ENCODE measurements around the gene OSBP2. TPM values are rescaled to one million over a fixed set of nuclear protein-coding genes. Genes with fewer than 3 reads are reported as not detected.

Gene OSBP2
- total RNA-seq, 1 donor from 2014 or later: 15.4 TPM

DNA sequence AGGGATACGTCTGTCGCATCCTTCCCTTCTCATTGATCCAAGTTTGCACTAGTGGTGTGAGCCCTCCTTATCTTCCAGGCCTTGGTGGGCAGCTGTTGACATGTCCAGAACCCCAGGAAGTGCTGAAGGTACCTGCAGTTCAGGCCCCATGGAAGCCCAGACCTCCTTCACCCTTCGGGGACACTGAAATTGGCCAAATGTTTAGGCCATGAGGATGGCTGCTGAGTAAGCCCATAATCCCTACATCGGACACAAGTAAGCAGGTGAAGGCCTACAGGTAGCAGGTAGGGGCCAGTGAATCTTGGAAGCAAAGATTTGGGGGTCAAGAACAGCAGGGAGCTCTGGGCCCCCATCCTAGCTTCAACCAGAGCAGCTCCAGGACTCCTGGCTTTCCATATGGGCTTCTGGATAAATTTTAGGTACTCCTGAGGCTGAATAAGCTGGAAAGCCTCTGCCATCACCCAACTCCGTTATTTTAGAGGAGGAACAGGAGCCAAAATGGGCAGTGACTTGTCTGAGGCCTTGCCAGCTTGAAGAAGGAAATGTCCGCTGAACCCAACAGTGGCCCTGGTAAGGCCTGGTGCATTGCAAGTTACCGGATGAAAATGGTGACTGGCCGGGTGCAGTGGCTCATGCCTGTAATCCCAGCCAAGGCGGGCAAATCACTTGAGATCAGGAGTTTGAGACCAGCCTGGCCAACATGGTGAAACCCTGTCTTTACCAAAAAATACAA lies 228.7 kb downstream of the OSBP2 start:
- DNase-seq (ENCODE audit: extremely low read depth, low read depth, low spot score): no peak

DNA sequence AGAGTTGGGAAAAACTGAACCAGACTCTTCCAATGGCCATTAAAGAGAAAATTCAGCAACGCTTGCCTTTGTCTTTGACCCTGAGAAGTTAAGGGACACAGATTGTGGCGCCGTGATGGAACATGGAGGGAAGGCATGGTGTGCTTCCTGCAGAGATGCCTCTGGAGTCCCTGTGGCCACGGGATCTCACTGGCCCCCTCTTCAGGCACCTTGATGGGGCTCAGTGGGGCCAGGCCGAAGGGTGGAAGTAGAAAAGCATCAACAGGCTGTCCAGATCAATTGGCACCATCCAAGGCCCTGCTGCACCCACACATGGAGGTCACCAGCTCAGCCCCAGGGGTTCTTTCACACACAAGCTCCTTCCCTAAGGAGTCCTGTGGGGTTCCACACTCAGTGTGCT lies 231.0 kb downstream of the OSBP2 start:
- no peak for DNase-seq (ENCODE audit: extremely low read depth, low read depth, low spot score)

DNA sequence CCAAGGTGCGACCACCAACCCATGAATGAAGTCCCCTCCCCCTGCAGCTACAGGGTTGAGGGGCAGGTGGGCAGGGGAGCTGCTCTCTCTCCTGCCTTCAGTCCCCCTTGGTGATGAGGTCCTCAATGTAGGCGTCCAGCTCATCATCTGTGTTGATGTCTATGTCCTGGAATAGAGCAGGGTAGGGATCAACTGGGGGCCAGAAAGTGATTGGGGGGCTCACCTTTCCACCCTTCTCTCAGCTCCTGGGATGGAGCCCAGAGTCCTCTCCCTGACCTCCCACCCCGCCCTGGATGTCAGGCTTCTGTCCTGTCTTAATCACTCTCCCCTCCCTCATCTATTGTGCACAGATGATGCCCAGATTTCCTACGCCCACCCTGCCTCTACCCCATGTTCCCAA lies 232.0 kb downstream of the OSBP2 start:
- no peak for DNase-seq (ENCODE audit: extremely low read depth, low read depth, low spot score)

DNA sequence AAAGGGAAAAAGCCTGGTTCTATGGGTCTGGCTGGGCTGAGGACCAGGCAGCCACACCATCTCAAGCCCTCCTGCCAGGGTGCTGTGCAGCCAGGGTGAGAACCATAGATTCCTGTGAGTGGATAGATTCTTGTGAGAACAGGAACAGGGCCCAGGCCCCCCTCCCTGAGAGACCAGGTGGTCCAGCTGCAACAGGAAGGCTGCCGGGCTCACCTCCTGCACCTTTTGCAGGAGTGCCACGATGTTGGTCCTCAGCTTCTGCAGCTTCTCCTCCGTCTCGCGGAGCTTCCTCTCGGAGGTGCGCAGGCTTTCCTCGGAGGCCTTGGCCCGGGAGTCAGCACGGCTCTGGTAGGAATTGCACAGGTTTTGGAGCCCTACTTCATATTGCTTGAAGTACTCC lies 233.1 kb downstream of the OSBP2 start:
- DNase-seq (ENCODE audit: extremely low read depth, low read depth, low spot score): no peak

DNA sequence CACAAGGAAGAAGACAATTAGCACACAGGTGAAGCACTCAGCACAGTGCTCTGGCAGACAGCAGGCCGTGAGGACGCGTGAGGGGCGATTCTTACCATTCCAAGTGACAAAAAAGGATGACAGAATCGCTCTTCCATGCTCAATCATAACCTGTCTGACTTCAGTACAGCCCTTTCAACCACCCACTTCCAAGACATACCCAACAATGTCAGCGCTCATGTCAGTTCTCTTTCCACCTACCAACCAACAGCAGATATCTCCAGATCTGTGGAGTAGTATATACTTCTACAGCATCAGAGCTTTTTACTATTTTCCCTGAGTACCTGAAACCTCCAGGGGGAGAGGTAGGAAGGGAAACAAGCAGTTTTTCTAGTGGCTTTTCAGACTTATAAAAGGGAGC lies 233.7 kb downstream of the OSBP2 start:
- DNase-seq (ENCODE audit: extremely low read depth, low read depth, low spot score): no peak

DNA sequence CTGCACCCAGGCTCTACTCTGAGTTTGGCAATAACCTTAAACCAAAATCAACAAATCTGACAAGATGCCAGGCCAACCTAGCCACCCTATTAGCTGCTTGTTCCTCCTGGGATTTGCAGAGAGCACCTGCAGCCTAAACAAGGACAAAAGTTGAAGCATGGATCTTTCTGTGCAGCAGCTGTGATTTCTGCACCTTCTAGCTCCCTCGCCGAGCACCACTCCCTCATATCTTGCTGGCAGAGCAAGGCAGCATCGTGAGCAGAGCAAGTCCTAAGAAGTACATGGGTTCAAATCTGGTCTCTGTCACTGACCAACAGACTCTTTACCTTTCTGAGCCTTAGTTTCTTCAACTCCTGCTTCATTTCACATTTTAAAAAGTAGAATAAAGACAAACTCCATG lies 235.6 kb downstream of the OSBP2 start:
- no peak for DNase-seq (ENCODE audit: extremely low read depth, low read depth, low spot score)

DNA sequence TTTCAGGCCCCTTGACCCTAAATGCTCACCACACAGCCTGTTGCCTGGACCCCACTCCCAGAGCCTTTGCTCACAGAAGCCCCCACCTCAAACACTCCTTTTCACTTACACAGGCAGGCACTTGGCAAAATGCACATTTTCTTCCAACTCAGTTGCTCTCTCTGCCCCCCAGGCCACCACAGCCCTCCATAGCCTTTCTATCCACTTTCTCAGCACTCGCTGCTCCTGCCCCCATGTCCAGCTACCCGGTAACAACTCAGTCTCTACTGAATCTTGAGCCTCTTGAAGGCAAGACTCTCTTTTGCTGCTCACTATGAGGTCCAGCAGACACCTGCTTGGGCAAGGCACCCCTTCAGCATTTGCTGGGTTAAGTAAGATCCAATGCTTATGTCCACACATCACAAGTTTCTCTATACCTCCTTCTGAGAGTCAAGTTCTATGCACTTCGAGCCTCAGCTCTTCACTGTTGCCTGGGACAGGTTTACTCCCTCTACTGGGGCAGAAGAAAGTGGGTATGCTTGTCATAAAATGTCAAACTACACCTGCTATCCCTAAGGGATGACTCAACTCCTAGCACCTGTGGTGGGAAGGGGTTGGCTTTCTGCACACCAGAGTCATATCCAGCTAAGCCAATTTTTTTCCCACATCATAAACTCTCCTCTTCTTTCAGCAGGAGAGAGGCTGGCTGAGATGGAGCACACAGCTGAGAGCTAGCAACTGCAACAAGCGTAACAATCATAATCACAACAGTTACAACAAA lies 237.0 kb downstream of the OSBP2 start:
- DNase-seq (ENCODE audit: extremely low read depth, low read depth, low spot score): no peak

DNA sequence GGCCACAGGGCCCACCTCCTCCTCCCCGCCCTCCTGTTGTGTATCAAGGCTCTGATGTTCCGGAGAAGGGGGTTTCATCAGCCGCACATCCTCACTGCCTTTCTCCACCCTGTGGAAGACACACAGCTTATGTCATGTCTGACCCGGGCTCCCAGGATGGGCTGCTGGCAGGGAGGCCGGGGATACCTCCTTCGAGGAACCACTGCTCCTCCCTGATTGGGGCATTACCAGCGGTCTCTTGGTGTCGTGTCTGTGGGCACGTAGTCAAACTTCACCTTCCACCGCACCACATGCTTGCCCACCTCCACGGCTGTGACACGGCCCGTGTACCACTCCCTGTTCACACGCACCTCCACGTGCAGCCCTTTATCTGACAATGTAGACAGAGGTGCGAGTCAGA lies 238.0 kb downstream of the OSBP2 start:
- DNase-seq (ENCODE audit: extremely low read depth, low read depth, low spot score): no peak

DNA sequence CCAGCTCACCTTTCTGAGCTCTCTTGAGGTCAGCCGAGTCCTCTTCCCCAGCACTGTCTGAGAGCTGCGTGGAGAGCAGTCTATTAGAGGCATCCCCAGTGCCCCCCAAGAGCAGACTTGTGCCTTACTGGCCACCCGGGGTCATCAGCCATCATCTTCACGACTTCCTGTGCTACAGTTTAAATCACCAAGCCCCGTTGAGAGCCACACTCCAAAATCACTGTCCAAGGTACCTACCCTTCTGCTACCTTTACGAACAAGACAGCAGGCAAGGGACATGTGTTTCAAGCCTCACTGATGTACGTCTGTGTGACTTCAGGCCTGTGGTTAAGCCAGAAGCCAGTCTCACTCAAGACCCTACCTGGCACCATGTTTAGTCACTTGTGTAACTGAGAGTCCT lies 238.8 kb downstream of the OSBP2 start:
- DNase-seq (ENCODE audit: extremely low read depth, low read depth, low spot score): no peak

DNA sequence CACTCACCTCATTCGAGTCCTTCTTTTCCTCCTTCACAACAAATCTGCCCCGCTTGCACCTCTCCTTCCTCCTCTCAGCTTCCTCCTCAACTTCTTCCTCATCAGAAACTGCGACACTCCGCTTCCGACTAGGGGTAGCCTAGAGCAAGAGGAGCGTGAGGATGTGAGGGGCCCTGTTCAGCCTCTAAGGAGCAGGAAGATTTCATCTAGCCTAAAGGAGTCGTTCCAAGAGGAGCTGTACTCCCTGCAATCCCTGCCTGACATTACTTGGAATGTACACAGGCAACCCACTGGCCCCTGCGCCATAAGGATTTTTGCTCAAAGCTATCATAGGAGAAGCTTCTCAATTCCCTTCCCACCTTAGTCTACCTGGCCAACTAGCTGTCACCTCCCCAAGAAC lies 239.4 kb downstream of the OSBP2 start:
- DNase-seq (ENCODE audit: extremely low read depth, low read depth, low spot score): no peak

DNA sequence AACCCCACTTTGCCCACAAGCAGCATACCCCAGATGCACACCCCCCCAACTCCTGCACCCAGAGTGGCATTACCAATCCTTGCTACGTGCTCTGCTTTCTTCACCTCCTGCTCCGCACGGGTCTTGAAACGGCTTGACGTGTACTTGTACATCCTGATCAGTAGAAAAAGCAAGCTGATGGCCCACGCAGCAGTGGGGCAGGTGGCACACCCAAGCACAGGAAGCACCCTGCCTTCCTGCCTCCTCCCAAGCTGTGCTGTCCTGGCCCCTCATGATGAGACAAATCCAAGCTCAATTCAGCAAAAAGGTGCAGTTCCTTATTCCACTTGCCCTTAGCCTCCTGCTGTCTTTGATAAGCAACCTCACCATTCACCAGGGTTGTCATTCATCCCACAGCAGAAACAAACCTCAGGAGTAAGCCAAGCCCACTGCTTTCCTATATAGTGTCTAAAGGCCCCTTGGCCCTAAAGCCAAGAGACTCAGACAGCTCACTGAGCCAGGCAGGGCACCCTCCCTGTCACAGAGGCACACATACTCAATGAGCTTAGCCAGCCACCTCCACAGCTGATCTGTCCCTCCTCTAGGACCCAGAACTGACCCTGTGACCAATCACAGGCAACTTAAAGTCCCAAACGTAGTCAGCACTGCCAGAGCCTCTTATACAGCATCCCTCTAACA lies 246.2 kb downstream of the OSBP2 start:
- DNase-seq (ENCODE audit: extremely low read depth, low read depth, low spot score): no peak

DNA sequence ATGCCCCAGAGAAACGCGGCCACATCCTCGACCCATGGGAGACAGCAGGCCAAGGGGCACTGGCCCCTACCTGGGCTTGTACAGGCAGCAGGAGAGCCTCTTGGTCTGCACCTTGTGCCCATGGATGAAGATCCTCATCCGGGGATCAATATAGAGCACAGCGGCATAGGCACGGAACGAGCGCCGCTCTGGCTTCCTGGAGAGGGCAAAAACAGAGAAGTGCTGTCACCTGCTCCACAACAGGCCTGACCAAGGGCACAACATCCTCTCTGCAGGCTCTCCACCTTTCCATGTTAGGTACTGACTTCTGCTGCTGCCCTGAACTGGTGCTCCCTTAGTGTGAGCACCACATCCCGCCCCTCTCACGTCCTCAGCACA lies 246.7 kb downstream of the OSBP2 start:
- no peak for DNase-seq (ENCODE audit: extremely low read depth, low read depth, low spot score)

DNA sequence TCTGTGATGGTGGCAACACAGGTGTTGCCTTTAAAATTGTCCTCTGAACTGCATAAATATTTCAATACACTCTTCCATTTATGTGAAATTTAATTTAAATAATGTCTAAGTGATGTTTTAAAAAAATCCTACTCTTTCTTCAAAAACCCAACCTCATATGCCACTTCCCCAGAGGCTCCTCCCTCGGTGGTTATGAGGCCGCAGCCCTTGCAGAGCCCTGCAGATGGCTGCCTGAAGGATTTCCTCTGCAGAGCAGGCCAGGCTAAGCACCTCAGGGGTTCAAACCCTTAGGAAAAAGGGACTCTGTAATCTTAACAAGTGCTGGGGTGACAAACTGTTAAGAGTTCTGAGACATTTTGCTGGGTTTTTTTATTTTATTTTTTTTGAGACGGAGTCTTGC lies 248.7 kb downstream of the OSBP2 start:
- no peak for DNase-seq (ENCODE audit: extremely low read depth, low read depth, low spot score)

DNA sequence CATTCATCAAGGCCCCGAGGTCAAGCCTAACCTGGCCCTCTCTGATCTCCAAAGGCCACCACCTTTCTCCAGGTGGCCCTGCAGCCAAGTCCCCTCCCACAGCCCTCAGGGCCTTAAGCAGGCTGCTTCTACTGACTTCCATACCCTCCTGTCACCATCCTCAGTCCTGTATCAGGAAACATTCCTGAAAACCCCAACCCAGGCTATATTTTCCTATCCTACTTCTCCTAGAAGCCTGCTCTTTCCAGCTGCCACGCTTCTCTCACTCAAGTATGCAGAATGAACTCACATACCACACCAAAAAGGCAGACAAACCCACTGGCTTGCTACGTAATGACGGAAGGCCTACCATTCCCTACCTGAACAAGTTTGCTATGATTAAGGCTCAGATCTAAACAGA lies 250.3 kb downstream of the OSBP2 start:
- DNase-seq (ENCODE audit: extremely low read depth, low read depth, low spot score): no peak

DNA sequence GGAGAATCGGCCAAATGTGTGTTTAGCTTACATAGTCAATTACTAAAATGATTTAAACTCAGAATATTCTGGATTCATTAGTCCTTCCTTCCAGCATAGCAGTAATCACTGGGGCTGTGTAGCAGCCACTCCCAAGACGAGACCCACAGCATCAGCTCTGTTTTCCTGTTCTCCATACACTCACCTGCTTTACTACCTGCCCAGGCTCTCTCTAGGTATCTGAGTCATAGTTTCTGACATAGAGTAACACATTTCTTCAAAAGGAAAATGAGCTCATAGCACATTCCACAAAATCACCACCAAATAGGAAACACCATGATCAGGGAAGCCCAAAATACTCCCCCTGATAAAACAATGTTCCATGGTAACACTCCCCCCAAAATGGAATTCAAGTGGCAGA lies 251.0 kb downstream of the OSBP2 start:
- no peak for DNase-seq (ENCODE audit: extremely low read depth, low read depth, low spot score)

DNA sequence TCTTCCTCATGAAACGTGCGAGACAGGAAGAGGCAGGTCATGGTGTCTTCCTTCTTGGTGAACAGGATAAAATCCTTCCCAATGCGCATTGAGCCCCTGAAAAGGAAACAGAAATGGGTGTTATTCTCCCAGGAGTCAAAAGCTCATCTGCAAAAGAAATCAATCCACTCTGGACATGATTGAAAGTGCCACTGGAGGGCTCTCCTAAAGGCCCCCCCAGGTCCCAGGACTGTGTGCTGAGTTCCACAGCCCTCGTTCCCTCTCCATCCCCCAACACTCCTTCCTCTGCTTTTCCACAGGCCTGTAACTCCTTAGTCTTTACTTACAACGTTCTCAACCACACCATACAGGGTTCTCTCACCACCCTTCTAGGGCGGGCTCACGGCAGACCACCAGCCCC lies 251.7 kb downstream of the OSBP2 start:
- no peak for DNase-seq (ENCODE audit: extremely low read depth, low read depth, low spot score)

DNA sequence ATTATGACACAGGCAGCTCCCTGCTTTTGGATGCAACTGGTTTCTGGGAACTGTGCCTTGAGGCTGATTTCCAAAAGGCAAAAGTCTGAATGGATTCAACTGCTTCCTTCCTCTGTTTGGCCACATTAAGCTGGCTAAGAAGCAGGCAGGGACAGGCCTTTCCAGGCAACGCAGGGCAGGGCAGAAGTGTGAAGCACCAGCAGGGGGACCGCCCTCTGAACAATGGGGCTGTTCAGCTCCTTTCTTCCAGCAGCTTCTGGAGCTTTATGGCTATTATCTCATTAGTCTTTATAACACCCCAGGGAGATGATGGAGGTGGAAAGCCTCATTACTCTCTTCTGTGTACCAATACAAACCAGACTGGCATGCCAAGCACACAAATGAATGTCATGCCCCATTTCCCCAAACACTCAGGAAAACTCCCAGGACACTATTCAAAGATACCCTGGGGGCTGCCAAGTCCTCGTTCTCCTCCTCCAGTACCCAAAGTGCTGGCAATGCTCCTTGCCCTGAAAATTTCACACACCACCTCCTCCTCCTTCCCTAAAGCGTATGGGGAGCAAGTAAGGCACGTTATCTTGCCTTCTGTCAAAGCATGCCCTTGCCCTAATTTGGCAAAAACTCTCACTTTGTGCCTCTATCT lies 252.6 kb downstream of the OSBP2 start:
- no peak for DNase-seq (ENCODE audit: extremely low read depth, low read depth, low spot score)

DNA sequence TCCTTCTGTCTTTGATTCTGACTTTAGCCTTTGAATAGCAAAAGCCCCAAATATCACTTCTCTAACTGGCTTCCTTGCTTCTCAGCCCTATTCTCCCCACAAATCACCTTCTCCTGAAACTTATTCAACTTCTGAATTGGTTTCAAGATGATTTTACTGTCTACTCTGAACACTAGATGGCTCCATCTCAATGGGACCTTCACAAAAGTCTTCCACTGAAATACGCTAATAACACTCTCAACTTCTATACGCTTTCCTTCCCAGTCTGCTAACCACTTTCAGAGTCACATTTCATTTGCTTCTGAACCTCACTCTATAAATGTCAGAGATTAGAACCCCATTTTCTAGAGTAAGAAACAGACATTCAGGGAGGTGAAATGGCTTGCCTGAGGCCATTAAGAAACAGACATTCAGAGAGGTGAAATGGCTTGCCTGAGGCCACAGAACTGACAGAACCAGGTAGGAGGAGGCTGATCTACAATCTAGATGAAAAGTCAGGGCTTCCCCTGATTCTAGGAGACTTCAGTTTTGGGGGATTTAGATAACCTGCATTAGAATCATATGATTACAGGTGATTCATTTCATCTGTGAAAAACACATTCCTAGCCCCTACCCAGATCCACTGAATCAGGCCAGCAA lies 253.3 kb downstream of the OSBP2 start:
- DNase-seq (ENCODE audit: extremely low read depth, low read depth, low spot score): peak; percentile 50

DNA sequence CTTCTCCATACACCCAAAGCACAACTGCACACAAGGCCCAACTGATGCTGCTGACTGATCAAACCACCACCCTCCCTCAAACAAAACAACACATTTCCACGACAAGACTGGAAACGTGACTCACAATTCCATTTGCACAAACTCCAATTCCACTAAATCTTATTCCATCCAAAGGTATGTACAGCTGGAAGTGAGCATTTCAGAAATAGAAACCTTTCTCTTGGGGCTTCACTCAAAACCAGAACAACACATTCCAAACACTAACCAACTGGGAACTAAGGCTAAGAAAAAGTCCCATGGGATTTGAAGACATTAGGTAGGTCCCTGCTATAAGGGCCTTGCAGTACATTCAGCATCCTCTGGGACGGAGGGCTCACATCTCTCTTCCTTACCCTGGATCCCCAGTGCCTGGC lies 254.3 kb downstream of the OSBP2 start:
- DNase-seq (ENCODE audit: extremely low read depth, low read depth, low spot score): no peak

DNA sequence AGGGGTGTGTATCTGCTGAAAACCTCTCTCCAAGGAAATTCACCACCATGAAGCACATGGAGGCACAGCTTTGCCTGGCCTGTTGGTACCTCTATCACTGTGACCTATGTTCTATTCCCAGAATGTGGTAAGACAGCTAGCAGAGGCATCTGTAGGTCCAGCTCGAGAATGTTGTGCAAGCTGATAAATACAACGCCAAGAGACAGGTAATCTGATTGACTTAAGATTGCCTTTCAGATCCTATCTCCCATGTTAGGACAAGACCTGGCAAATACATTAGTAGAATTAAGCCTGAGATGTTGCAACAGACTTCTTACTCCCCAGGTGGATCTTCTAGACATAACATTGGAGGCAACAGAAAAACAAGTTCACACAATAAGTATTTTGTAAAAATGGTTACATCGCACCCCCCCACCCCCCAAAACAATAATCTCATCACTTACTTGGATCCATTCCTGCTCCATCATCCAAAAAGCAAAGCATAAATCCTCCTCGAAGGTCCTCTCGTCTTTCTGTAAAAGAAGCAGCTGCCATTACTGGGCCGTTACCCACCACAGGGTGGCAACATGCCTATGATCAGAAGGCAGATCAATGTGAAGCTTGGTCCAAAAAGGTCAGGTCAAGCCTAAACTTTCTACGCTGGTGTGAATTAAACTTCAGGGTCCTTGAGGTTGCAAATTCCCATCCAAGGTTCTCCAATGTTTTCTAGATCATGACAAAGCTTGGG lies 255.4 kb downstream of the OSBP2 start:
- no peak for DNase-seq (ENCODE audit: extremely low read depth, low read depth, low spot score)

Data from glomerular endothelial cell (primary cell).